Measurements from ENCODE around the gene NRAP.
"Not testable (repeated sequence)": the region's sequence is repeated elsewhere in the genome, so short reads cannot be mapped to it uniquely, and the experiment has no call there.

Gene NRAP

DNA sequence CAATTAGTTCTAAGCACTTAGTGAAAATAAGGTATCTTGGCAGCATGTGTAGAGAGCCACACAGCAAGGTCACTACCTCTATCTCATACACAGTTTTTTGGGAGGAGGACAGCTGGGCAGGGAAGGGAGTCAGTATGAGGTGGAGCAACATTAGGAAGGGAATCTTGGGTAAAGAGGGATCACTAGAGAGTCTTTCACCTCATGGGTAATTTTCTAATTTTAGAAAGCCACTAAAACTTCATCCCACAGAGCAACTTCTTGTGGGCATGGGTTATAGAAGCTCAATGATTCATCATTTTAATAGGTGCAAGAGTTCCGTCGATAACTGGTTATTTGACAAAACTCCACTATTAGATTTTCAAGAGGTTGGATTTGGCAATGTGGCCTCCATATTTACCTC is 2.5 kb downstream of the NRAP start:
- TF ChIP-seq ZNF274 (IDR thresholded peaks at IDR 0.05; ENCODE audit: low read depth, low read length): no peak
- H3K4me3 ChIP-seq (ENCODE audit: low read length): no peak overlapping the region

DNA sequence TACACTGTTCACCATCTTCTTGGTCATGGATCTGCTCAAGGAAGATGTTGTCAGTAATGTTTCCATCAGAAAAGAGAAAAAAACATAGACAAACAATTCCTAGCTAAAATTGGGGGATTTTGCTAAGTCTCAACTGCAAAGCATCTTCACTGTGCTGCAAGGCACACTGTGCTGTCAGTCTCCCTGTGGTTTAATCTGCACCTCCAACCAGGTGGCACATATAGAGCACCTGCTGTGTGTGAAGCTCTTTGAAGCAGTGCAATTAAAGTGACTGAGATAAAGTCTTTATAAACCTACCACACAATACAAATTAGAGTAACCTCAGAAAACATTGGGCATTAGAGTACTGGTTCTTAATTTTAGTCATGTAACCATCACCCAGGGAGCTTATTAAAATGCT is 6.3 kb downstream of the NRAP start:
- no peak overlapping the region for H3K4me3 ChIP-seq (ENCODE audit: low read length)
- no peak for TF ChIP-seq ZNF274 (IDR thresholded peaks at IDR 0.05; ENCODE audit: low read depth, low read length)

DNA sequence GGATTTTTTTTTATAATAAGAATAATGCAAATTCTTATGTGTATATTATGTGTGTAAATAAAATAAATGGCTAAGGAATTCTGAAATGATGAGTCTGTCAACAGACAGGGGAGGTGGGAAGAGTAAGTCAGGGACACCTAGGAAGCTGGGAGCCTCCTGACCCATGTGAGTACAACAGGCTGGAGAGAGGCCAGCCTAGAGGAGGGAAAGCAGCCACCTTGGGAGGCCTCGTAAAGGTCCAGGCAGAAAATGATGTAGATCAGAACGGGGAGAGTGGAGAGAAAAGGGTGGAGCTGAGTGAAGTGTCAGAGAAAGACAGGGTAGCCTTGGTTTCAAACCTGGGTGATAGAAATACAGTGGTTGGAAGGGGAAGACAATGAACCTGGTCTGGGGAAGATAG is 6.9 kb downstream of the NRAP start:
- TF ChIP-seq ZNF274 (IDR thresholded peaks at IDR 0.05; ENCODE audit: low read depth, low read length): no peak
- no peak overlapping the region for H3K4me3 ChIP-seq (ENCODE audit: low read length)

DNA sequence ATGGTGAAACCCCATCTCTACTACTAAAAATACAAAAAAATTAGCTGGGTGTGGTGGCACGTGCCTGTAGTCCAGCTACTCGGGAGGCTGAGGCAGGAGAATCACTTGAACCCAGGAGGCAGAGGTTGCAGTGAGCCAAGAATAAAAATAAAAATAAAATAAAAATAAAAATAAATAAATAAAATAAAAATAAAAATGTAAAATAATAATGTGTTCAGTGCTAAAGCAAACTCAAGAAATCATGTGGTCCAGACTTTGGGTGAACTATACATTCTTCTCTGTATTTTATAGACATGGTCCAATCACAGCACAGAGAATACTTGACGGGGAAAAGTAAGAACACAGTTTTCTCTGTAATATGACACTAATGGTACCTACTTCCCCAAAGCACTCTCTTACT is 11.4 kb downstream of the NRAP start:
- H3K4me3 ChIP-seq (ENCODE audit: low read length): not testable (repeated sequence)

DNA sequence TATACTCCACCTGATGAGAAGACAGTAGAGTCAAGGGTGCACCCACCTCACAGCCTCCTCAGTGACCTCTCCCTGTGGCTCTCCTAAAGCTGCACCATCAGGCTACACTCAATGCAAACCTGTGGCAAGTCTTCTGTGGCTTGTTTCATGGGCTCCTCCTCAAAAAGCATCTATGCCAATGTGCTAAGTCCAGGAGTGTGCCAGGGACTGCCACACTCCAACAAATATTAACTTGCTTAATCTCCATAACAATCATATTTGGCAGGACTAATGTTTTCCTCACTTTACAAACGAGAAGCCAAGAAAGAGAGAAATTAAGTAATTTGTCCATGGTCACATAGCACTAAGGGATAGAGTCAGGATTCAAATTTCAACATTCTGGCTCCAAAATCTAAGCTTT is 11.9 kb downstream of the NRAP start:
- TF ChIP-seq ZNF274 (IDR thresholded peaks at IDR 0.05; ENCODE audit: low read depth, low read length): no peak
- no peak overlapping the region for H3K4me3 ChIP-seq (ENCODE audit: low read length)

DNA sequence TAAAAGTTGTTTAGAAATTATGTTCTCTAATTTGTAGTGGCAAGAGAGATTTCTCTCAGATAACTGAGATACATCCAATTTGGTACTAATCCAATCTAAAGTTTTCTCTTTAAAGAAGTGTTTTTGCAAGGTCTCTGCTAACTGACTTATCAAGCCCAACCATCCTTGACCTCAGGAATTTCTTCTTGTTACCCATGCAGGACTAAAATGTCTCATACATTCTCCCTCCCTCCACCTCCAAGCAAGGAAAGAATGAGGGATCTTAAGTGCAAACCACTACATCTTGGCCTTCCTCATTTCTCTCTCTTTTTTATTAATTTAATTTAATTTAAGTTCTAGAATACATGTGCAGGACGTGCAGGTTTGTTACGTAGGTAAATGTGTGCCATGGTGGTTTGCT is 12.8 kb downstream of the NRAP start:
- H3K4me3 ChIP-seq (ENCODE audit: low read length): no peak overlapping the region
- TF ChIP-seq ZNF274 (IDR thresholded peaks at IDR 0.05; ENCODE audit: low read depth, low read length): no peak

DNA sequence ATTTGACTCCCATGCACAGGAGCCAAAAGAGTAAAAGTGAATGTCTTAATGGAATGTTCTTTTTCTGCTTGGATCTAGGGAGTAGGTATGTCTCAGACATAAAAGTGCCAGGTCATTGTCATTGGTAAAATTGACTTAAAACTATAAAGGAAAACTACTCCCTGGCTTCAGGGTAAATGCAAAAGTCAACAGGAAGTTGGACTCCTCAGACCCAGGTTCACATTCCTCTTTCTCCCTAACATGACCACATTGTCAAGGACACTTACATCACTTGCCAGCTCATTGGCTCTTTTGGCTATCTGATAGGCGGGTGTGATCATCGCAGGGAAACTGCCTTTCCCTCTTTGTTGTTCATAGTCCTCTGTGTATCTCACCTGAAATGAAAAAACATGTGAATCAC is 13.7 kb downstream of the NRAP start:
- H3K4me3 ChIP-seq (ENCODE audit: low read length): no peak overlapping the region
- TF ChIP-seq ZNF274 (IDR thresholded peaks at IDR 0.05; ENCODE audit: low read depth, low read length): no peak

DNA sequence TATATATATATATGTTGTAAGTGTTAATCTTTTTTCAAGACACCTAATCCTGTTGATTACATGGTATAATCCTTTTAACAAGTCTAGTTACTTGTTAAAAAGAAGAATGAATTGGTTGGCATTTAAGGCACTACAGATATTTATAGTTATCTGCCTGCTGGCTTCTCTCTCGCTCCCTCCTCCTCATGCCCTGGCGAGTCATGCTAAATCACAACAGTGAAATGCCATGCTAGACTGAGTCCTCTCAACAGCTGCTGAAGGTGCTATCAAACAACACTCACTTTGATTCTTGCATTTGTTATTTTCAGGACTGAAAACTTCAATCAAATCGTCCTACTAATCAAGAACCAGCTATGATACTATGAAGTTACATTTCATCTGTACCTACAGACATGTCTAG is 15.4 kb downstream of the NRAP start:
- H3K4me3 ChIP-seq (ENCODE audit: low read length): no peak overlapping the region
- TF ChIP-seq ZNF274 (IDR thresholded peaks at IDR 0.05; ENCODE audit: low read depth, low read length): no peak

DNA sequence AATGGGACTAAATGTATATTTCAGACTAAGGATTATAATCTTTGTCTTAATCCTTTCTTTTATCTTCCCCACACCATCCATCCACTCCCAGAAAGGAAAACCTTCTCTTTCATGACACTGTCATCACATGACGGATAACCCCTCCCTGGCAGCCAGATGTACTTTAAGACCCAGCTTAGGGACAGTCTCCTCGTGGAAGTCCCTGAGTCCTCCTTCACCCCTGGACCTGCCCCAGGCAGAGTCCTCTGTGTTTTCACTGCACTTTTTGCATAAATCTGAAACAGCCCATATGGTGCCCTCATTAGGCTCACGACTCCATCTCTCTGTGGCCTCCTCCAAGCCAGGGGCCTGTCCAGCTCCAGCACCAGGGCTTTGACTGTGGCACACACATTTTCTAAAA is 16.0 kb downstream of the NRAP start:
- no peak overlapping the region for H3K4me3 ChIP-seq (ENCODE audit: low read length)
- no peak for TF ChIP-seq ZNF274 (IDR thresholded peaks at IDR 0.05; ENCODE audit: low read depth, low read length)

DNA sequence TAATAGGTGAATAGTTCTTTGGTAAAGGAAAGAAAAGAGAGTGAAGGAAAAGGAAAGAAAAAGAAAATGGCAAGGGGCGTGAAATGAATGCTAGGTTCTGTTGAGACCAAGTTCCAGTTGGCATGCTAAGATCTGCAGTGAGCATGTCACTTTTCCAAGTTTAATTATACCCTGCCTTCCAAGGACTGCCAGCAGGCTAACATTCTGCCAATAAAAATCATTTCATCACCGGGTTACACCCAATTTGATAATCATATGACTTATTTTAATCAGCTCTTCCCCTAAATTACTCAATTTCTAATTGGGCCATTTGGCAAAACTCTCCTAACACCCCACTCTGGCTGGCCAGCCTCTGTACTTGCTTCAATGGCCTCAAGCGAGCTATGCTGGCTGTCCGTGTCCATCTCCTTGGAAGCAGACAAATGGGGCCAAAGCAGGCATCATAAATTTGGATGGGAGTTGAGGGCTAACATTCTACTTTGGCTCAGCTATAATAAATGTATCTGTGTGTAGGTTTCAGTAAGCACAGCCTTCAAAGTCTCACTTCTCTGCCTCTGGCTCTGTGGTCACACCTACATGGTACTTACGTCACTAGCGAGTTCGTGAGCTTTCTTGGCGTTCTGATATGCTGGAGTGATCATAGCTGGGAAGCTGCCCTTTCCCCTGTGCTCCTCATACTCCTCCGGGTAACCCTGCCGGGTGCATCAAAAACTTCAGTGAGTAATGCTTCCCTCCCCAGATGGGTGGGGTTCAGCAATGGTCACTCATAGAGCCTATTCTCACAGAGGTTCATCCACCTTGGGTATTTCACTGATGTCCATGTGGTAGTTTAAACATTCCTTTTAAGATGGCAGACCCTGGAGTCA is 17.3 kb downstream of the NRAP start:
- TF ChIP-seq ZNF274 (IDR thresholded peaks at IDR 0.05; ENCODE audit: low read depth, low read length): no peak
- H3K4me3 ChIP-seq (ENCODE audit: low read length): no peak overlapping the region

DNA sequence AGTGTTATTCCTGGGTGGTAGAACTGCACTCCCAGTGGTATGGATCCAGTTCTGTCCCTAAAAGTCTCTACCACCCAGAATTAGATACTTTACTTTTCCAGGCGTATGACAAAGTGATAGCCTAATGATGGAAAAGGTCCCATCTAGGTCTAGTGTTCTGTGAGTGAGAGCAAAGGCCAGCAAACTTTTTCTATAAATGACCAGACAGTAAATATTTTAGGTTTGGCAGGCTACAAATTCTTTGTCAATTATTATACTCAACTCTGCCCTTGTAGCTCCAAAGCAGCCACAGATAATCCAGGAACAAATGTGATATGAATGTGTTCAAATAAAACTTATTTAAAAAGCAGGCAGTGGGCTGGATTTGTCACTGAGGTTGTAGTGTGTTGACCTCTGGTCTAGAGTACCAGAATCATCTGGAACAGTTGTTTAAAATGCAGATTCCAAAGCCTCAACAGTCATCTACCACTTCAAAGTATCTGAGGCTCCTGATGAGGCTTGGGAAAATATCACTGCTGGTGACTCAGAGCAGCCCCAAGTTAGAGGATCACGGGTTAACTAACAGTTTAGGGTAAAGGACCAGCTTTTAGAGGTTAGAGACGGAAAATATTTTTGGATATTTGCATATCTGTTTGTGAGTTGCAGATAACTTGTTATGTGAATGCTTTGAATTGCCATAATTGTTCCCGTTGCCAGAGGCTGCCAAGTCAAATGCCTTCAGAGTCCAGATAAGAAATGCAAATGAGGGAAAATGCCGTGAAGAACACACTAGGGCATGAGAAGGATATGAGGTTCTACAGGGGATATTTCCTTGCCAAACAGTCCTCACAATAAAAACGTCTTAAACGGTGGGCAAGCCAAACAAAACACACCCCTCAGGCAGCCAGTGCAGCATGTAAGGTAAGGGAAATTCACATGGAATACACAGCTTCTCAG is 19.4 kb downstream of the NRAP start:
- no peak for TF ChIP-seq ZNF274 (IDR thresholded peaks at IDR 0.05; ENCODE audit: low read depth, low read length)
- H3K4me3 ChIP-seq (ENCODE audit: low read length): no peak overlapping the region

DNA sequence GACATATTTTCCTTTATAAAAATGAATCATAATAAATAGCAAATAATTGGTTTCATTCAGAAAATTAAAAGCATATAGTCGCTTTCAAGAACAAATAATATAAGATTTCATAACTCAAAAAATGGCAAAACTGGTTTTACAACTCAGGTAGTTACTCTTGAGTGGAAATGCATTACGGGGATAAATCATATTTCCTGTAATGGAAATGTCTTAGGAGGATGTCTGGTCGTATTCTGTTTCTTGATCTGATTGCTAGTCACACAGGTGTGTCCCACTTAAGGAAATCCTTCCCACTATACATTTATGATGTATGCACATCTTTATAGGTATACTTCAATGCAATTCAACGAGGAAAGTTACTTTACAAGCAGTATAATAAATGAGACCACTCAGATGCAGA is 20.7 kb downstream of the NRAP start:
- no peak overlapping the region for H3K4me3 ChIP-seq (ENCODE audit: low read length)
- TF ChIP-seq ZNF274 (IDR thresholded peaks at IDR 0.05; ENCODE audit: low read depth, low read length): no peak

DNA sequence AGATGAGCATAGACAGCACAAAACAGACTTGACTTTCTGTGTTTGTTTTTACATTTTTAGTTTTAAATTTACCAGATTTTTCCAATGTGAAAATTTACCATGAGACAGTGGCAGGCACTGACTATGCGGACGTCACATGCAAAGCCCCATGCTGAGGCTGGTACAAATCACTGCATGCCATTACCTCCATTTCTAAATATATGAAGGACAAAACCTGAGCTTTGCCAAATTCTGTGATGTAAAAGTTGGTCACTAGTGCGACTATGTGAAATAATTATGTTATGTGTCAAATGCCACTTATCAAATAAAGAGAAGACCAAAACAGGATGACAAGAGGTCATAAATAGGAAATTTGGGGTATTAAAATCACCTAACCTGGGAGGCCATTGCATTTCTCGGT is 22.1 kb downstream of the NRAP start:
- TF ChIP-seq ZNF274 (IDR thresholded peaks at IDR 0.05; ENCODE audit: low read depth, low read length): no peak
- H3K4me3 ChIP-seq (ENCODE audit: low read length): no peak overlapping the region

DNA sequence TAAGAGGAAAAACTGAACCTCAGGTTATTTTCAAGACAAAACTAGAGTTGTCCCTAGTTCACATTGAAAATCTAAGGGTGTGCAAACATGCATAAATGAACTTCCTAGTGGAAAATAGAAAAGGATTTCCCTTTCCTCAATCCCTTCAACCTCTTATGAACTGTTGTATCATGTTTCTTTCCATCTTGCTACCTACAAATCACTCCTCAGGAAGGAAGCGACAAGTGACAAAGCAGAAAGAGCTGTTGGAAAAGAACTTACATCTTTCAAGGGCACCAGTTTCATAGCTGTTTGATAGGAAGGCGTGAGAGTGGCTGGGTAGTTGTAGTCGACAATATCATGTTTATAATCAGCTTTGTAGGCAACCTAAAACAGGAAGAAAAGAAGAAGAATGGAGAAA is 23.9 kb downstream of the NRAP start:
- no peak for TF ChIP-seq ZNF274 (IDR thresholded peaks at IDR 0.05; ENCODE audit: low read depth, low read length)
- no peak overlapping the region for H3K4me3 ChIP-seq (ENCODE audit: low read length)

Measured in GM08714 (cell line).